GM18909 (cell line): ENCODE data around the gene SERPINA6.
"Not testable (repeated sequence)": the region's sequence is repeated elsewhere in the genome, so short reads cannot be mapped to it uniquely, and the experiment has no call there.

Experiments used
- ATAC-seq: cut with Tn5 transposase; IDR thresholded peaks from one replicate; pipeline ENCODE4 v1.9.1; 2021; ENCODE audit warnings: mild to moderate bottlenecking; ENCODE audit not compliant: unreplicated experiment, poor library complexity

SERPINA6 gene

DNA sequence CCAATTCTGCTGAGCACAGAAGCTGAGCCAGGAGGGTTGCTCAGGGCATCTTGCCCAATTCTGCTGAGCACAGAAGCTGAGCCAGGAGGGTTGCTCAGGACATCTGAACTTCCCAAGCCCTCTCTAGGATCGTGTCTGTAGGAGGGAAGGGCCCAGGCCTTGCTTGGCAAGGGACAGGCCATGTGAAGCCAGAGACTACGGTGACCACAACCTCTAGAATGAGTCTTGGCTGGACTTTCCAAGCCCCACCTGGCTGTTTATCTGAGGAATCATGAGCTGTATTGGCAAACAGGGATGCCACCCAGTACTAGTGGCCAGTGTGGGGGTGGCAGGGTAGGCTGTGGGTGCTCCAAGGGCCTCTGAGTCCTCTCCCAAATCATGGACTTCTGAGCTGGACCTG lies 7.7 kb upstream of the SERPINA6 start:
- ATAC-seq: no peak

DNA sequence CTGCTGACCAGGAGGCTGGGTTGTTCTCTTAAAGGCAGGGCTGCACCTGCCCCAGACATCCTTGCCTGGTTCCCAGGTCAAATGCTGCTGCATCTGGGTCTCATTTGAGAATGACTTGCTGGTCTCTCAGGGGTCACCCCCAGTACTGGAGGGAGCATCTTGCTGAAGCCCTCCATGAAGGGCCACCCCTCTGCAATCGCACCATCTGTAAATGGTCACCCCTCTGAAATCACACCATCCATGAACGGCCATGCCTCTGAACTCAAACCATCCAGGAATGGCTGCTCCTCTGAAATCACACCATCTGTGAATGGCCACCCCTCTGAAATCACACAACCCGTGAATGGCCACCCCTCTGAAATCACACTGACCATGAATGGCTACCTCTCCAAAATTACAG lies 7.3 kb upstream of the SERPINA6 start:
- ATAC-seq: no peak

DNA sequence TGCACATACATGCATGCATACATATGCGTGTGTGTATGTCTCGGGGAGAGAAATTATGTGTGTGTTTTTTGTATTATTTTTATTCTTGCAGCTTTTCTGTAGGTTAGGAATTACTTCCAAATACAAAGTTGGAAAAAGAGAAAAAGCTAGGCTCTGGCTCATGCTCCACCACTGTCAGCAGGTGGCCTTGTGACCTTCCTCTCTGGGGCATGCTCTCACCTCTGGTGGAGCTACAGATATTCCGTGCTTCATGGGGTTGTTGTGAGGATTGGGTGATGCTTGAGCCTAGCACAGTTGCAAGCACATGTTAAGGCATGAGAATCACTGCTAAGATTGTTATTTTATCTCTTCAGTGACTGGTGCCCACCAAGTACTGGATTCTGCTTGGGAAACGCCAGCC lies 6.7 kb upstream of the SERPINA6 start:
- ATAC-seq: no peak

DNA sequence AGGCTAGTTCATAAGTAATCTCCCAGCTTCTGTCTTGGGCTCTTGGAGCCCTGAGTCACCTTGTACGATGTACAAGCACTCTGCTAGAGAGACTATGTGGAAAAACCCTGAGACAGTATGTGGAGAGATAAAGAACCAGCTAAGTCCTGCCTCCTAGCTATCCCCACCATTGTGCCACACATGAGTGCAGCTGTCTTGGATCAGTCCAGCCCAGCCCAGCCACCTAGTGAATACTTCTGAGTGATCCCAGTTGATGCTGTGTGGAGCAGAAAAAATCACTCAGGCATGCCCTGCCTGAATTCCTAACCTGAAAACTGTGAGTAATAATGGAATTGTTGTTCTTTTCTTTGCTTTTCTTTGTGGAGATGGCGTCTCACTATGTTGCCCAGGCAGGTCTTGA lies 5.1 kb upstream of the SERPINA6 start:
- ATAC-seq: no peak

DNA sequence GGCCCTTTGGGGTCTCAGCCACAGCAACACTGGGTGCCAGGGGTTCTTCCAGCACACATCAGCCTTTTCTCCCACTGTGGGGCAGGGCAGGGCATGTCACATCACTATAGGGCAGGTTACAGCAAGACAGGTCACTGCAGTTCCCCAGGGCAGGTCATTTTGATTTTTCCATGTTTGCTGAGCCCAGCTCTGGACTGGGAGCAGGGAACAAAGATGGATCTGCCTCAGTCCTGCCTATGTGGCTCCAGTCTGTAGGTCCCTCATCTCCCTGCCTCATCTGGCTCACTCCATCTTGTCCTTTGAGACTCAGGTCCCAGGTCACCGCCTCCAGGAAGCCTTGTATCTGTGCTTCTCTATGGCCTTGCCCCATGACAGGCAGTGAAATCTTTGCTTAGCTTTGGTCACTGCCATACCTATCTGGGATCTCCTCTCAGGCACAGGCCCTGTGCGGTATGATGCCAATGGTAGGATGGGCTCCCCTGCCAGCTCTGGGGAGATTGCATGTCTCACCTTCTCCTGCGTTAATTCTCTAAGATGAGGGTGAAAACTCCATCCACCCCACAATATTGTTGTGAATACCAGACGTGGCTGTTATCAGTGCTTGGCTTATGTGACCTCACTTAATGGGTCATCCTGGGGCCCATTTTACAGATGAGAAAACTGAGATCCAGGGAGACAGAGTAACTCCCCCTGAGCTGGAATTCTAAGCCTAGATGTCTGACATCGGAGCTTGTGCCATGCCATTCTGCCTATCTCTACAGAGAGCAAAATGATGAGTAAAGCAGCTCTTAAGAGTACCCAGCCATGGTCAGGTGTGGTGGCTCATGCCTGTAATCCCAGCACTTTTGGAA lies 1.5 kb downstream of the SERPINA6 start:
- ATAC-seq: no peak

DNA sequence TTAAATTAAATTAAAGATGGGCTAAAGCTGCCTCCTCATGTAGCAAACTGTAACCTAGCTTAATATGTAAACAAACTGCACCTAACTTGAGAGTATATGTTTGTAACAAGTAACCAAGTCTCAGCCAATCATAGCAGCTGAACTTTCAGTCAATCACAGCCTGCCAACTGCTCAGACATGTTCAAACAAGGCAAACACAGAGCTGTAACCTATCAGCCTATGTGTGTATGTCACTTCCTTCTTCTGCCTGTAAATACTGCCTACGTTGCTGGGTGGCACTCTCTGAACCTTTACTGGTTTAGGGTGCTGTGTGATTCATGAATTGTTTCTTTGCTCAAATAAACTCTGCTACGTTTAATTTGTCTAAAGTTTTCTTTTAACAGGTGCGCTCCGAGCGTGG lies 2.9 kb downstream of the SERPINA6 start:
- ATAC-seq: no peak

DNA sequence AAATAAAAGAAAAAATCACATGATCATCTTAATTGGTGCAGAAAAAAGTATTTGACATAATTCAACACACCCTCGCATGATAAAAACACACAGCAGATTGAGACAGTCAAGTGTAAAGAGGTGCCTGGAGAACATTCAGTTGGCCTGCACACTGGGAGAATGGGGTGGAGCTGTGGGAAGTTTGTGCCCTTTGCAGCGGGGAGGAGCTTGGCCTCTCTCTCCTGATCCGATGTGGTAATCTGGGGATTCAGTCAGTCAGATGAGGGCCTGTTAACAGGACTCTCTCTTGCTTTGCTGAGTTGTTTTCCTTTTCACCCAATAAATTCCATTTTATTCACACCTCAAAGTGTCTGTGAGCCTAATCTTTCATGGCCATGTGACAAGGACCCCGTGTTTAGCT lies 5.9 kb downstream of the SERPINA6 start:
- no peak for ATAC-seq

DNA sequence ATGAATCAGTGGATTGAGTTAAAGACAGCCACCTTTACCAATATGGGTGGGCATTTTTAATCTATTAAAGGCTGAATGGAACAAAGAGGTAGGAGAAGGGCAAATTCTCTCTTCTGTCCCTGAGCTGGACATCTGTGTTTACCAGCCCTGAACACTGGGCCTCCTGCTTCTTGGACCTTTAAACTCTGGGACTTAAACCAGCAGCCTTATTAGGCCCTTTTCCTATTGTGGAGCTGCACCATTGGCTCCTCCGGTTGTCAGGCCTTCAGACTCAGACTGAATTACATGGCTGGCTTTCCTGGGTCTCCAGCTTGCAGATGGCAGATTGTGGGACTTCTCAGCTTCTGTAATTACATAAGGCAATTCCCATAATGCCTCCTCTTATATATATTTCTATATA lies 6.4 kb downstream of the SERPINA6 start:
- no peak for ATAC-seq

DNA sequence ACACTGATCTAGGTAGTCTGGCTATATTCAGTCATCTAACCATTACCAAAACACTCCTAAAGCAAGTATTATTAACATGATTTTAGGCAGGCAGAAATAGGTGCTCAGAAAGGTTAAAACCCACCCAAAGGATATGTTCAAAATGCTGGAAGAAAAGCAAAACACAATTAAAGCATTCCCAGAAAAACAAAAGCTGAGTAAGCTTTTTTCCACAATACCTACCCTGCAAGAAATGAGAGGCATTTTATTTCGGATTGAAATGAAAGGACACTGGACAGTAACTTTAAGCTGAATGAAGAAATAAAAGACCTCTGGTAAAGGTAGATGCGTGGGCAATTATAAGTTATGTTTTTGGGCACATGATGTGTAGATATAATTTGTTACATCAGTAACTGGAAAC lies 8.2 kb downstream of the SERPINA6 start:
- no peak for ATAC-seq

DNA sequence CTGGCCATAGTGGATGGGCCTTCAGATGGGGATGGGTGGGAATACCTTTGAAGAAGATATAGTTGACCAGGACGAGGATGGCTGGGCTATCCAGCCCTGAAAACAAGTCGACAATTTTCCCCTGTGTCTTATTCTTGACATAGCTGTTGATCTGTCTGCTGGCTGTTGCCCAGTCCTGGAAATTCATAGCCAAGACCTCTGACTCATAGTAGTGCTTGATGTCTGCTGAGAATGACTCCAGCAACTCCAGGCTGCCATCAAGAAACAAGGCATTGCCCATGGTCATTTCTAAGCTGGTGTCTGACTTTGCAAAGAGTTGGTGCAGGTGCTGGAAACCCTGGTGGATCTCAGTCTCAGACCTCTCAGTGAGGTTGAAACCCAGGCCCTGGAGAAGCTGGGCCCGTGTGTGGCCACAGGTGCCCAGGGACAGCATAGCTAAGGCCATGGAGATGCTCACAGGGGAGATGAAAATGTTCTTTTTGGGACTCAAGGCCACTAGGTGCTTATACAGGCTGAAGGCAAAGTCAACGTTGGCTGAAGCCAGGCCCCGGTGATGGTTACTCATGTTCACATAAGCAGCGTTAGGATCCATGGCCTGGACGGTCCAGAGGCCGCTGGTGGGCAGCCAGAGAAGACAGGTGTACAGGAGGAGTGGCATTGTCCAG lies 9.0 kb downstream of the SERPINA6 start:
- no peak for ATAC-seq

DNA sequence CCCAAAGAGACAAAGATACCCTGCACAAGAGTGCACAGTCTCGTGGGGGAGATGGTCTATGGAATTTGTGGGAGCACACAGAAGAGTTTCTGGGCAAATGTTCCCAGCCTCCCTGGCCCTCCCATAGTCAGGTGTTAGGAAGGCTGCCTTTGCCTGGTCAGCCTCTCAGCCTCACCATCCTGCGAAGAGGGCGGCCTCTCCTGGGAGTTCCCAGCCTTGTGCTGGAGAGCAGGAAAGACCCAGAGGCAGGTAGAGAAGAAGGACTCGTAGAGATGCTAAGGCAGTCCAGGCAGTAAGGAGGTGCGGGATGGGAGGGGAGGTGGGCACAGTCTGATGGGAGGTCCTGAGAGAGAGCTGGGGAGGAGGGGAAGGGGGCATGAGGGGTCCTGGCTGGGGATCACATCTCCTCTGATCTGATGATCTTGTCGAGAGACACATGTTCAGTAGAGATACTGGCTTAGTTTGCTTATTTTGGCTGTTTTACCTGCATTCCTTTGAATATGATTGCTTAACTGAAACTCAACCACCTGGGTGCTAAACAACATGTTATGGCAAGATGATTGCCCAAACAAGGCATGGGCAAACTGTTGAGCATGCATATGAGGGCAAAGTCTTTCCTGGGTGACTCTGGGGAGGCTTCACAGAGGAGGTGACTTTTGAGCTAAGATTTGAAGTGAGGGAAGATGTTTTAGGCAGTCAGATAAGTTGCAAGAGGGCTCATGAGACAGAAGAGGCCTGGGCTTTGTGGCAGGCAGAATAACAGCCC lies 10.5 kb downstream of the SERPINA6 start:
- no peak for ATAC-seq

DNA sequence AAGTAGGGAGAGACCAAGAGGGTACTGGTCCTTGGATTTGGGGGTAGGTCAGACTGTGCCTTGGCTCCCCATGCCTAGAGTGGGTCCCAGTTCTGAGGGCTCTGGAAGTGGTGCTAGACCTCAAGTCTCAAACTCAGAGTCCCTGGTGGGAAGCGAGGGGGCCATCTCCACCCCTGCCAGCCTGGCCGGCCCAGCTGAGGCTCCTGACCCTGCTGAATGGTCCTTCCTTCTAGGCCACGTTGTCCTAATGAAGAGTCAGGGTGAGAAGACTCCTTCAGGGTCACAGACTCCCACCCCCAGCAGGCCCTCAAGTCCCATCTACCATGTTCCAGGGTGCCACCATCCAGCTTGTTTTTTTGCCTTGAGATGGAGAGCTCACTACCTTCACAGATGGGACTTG lies 12.9 kb downstream of the SERPINA6 start:
- no peak for ATAC-seq

DNA sequence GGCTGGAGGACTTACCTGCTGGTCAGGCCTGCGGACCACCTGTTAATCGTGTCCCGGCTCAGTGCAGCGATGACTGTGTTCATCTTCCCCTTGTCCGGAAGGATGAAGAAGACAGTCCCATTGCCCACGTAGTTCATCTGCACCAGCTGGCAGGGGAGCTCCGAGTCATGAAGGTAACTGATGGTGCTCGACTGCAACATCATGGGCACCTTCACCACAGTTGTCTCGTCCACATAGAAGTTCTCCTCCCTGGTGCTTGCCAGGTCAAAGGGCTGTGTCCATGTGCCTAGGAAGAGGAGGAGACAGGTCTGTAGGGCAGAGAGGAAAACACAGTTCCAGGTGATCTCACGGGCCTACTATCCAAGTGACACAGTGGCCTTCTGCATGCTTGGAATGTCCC lies 13.4 kb downstream of the SERPINA6 start:
- no peak for ATAC-seq

DNA sequence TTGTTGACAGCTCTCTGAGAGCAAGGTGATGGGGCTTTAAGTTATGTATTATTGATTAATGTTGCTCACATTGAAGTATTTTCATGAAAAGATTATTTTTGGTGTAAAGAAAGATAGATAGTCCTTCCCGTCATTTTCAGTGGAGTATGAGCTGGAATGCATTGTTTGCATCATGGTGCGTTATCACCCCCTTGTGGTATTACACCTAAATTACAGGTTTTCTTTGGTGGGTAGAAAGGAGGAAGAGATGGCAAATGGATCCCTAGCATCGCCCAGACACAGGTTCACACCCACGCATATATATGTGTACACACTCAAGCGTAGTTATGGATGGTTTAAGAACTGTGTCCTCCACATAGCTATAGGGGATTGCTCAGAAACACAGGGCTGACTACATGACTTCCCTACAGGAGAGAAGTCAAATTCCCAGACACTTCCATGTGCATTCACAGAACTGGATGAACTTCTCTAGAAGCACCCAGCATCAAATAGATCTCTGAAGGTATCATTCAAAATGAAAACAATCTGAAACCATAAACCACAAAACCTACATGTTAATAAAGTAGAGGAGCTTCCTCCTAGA lies 15.6 kb downstream of the SERPINA6 start:
- ATAC-seq: no peak

DNA sequence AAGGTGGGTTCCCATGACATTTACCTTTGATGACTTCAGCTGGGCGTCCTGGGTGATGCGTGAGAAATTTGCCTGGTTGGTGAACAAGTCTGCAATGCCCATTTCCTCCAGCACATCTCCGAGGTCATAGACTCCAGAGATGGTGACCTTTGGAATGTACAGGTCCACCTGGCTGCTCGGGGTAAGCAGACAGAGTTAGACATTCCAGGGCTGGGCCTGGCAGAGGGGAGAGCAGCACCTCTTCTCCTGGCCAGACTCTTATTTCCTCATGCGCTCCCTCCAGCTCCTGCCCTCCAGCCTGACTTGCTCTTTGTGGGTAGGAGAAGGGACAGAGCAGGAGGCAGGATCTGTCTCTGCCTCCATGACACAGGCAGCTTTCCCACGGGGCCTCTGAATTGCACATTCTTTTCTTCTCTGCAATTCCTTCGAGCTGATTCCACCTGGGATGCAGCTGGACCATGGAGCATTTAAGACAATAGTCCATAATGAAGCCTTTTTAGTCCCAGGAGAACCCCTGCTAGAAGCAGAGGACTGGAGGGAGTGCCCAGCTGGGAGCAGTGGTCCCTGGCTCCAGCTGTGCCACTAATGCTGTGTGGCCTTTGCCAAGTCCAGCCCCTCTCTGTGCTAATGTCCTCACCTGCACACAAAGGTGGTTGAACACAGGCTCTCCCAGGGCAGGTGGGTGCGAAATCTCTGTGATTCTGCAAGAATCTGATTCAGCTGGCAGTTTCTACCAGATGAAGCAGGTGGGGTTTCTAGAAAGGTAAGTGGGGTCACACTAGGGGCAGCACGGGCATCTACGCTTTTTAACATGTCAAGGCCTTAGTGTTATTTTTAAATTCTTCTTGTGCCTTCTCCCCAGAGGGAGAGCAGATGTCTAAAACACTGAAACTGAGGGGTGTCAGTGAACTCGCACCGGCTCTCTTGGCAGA lies 16.8 kb downstream of the SERPINA6 start:
- ATAC-seq: no peak

DNA sequence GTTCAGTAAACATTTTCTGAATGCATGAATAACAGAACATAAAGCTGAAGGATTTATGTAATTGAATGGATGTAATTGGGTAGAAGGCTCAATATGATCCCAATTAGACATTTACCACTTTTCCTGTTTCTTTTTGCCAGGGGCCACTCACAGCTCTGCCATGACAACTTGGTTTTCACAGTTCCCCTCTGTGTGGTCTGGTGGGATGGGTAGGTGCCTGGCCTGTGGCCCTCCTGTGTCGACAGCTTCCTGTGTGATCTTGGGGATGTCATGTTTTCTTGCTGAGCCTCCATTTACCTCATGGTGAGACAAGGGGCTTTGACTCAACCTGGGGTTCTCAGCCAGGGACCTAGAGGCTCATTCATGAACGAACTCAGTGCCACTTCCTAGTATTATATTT lies 17.5 kb downstream of the SERPINA6 start:
- ATAC-seq: no peak

DNA sequence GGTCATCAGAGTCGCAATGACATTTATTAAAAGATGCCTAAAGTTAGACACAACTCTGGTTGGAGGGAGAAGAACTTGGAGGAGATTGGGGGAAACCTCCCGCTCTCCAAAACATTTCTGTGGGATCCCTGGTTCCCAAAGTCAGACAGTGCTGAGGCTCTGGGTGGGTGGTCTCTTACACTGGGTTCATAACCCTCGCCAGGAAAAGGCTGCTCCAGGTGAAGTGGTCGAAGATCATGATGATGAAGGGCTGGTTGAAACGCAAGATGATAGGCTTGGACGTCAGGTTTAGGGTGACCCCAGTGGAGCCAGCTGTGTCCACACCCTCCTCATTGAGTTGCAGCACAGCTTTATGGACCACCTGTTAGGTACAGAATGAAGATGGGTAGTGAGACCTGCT lies 18.9 kb downstream of the SERPINA6 start:
- no peak for ATAC-seq

DNA sequence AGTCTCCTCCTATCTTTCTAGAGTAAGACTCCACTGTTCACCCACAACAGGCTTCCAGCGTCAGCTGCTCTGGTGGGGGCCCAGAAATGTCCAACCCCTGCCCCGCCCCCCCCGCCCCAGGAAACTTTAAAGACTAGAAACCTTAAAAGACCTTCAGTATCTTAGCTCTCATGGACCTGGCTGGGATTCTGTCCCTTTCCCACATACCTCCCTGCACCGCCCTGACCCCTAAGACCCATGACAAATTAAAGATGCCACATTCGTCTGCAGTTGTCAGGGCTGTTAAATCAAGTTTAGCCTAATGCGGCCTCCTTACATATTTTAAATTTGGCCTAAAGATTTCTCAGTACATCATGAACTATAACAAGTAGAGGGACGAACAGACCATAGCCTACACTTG lies 20.0 kb downstream of the SERPINA6 start:
- no peak for ATAC-seq

DNA sequence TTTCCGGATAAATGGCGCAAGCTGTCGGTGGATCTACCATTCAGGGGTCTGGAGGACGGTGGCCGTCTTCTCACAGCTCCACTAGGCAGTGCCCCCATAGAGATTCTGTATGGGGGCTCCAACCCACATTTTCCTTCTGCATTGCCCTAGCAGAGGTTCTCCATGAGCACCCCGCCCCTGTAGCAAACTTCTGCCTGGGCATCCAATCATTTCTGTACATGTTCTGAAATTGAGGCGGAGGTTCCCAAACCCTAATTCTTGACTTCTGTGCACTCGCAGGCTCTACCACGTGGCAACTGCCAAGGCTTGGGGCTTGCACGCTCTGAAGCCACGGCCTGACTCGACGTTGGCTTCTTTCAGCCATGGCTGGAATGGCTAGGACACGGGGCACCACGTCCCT lies 25.0 kb downstream of the SERPINA6 start:
- no peak for ATAC-seq

DNA sequence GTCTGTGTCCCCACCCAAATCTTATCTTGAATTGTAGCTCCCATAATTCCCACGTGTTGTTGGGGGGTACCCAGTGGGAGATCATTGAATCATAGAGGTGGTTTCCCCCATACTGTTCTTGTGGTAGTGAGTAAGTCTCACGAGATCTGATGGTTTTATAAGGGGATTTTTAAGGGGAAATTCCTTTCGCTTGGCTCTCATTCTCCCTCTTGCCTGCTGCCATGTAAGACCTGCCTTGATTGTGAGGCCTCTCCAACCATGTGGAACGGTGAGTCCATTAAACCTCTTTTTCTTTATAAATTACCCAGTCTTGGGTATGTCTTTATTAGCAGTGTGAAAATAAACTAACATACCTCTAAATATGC lies 27.0 kb downstream of the SERPINA6 start:
- not testable (repeated sequence) for ATAC-seq
